ENCODE results near the gene MEIS2.

The MEIS2 gene

DNA sequence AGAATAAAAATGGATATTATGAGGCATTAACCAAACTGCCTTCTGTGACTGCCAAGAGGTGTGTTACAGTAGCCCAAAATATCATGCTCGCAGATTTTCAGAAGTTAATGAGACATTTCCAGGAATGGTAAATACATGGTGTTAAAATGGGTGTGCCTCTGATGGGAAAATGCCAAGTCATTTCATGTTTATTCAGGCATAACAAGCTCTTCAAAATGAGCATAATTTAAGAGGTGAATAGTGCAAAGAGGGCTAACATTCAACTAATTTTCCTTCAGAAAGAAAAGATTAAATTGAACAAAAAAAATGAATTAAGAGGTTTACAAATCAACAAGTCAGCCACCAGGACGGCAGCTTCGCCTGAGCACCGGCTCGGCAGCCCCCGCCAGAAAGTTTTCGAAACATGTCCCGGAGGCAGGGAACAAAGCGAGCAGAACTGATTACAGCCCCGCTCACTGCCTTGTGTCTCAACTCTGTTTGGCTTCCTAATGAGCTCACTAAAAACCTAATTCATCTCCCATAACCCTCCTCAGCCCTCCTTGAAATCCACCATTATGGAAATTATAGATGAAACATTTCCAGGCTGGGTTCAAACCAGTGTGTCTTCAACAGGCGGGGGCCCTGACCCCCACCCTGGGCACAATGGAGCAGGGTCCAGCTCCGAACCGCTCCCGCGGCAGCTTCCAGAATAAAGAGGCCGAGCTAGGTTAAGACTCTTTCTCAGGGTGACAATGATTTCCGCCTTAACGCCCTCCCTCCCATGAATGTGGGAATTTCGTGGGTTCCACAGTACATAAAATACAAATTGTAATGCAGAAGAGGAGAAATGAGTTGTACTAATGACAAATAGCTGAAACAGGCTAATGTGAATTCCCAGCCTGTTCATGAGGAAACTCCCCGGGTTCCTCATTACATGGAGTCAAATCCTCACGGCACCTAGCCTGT lies 43.9 kb downstream of the MEIS2 start:
- Histone ChIP-seq H3K9ac (ENCODE audit: low read length in 2 of 2) (no peak overlapping the region), H3K27ac (ENCODE audit: low read length) (no peak overlapping the region), H3K36me3 (ENCODE audit: control insufficient read depth in 2 of 2, insufficient read depth in 2 of 2, low read length in 2 of 2) (peaks cover 0 to 3% of the 10 kb centered on the region in 2 donors), H3K4me1 (ENCODE audit: control insufficient read depth, insufficient read depth, low read length) (peaks cover 6% of the 10 kb centered on the region), H3K9me3 (ENCODE audit: control insufficient read depth in 2 of 2, low read length in 2 of 2) (no peaks in the 10 kb centered on the region), H3K27me3 (ENCODE audit: control insufficient read depth in 1 of 2, insufficient read depth in 2 of 2, low read length in 2 of 2) (no peaks in the 10 kb centered on the region), H3K4me3 (ENCODE audit: low read length in 2 of 2) (no peak overlapping the region)

DNA sequence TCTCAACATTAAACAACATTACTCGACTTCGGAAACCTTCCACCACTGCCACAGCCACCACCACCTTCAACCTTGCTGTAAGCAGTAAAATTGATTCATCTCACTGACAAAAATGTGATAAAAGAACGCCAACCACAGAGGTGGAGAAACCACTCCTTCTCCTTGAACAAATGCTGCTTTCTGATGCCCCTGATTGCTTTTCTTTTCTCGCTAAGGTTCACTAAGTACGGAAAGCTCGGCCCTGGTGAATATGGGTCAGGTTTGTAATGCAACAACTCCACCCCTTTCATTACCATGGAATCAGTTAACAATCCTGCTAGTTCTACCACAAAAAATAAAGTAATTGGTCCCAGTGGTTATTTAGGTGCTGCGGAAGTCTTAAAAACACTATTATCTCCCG lies 44.9 kb downstream of the MEIS2 start:
- Histone ChIP-seq H3K9ac (ENCODE audit: low read length in 2 of 2) (no peak overlapping the region), H3K9me3 (ENCODE audit: control insufficient read depth in 2 of 2, low read length in 2 of 2) (no peaks in the 10 kb centered on the region), H3K27ac (ENCODE audit: low read length) (no peak overlapping the region), H3K4me3 (ENCODE audit: low read length in 2 of 2) (no peak overlapping the region), H3K27me3 (ENCODE audit: control insufficient read depth in 1 of 2, insufficient read depth in 2 of 2, low read length in 2 of 2) (no peaks in the 10 kb centered on the region), H3K4me1 (ENCODE audit: control insufficient read depth, insufficient read depth, low read length) (peaks cover 6% of the 10 kb centered on the region), H3K36me3 (ENCODE audit: control insufficient read depth in 2 of 2, insufficient read depth in 2 of 2, low read length in 2 of 2) (peaks cover 0 to 3% of the 10 kb centered on the region in 2 donors)

DNA sequence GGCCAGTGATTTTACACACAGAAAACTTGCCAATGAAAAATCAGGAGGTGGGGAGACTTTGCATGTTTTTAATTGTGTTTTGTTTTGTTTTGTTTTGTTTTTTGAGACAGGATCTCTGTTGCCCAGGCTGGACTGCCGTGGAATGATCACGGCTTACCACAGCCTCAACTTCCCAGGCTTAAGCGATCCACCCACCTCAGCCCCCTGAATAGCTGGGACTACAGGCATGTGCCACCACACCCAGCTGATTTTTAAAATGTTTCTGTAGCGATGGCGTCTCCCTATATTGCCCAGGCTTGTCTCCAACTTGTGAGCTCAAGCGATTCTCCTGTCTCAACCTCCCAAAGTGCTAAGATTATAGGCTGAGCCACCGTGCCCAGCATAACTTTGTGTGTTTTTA lies 46.0 kb downstream of the MEIS2 start:
- Histone ChIP-seq H3K4me3 (ENCODE audit: low read length in 2 of 2) (no peak overlapping the region), H3K27me3 (ENCODE audit: control insufficient read depth in 1 of 2, insufficient read depth in 2 of 2, low read length in 2 of 2) (no peaks in the 10 kb centered on the region), H3K4me1 (ENCODE audit: control insufficient read depth, insufficient read depth, low read length) (peaks cover 6% of the 10 kb centered on the region), H3K36me3 (ENCODE audit: control insufficient read depth in 2 of 2, insufficient read depth in 2 of 2, low read length in 2 of 2) (peaks cover 0 to 3% of the 10 kb centered on the region in 2 donors), H3K9ac (ENCODE audit: low read length in 2 of 2) (no peak overlapping the region), H3K9me3 (ENCODE audit: control insufficient read depth in 2 of 2, low read length in 2 of 2) (no peaks in the 10 kb centered on the region), H3K27ac (ENCODE audit: low read length) (no peak overlapping the region)

DNA sequence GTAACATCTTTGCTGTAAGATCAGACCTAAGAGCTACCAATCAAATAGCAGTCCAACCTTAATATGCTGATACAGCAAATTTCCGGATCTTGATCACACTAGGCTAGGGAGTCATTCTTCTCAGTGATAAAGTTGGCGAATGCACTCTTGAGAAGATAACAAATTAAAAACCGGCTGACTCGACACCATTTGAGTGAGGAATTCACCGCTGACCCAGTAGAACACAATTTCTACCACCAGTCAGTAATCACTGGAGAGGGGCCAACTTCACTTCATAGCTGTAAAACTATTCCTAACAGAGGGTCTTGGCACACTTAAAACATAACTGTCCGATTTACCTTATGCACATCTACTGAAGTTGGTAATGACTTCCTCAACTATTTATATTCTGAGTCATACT lies 47.2 kb downstream of the MEIS2 start:
- no peak overlapping the region for H3K4me3 ChIP-seq (ENCODE audit: low read length in 2 of 2)
- no peak overlapping the region for H3K9ac ChIP-seq (ENCODE audit: low read length in 2 of 2)
- peaks cover 0 to 2% of the 10 kb centered on the region in 2 donors for H3K36me3 ChIP-seq (ENCODE audit: control insufficient read depth in 2 of 2, insufficient read depth in 2 of 2, low read length in 2 of 2)
- no peak overlapping the region for H3K27ac ChIP-seq (ENCODE audit: low read length)
- H3K27me3 ChIP-seq (ENCODE audit: control insufficient read depth in 1 of 2, insufficient read depth in 2 of 2, low read length in 2 of 2) = no peaks in the 10 kb centered on the region
- H3K4me1 ChIP-seq (ENCODE audit: control insufficient read depth, insufficient read depth, low read length) = peaks cover 3% of the 10 kb centered on the region
- H3K9me3 ChIP-seq (ENCODE audit: control insufficient read depth in 2 of 2, low read length in 2 of 2) = no peaks in the 10 kb centered on the region

DNA sequence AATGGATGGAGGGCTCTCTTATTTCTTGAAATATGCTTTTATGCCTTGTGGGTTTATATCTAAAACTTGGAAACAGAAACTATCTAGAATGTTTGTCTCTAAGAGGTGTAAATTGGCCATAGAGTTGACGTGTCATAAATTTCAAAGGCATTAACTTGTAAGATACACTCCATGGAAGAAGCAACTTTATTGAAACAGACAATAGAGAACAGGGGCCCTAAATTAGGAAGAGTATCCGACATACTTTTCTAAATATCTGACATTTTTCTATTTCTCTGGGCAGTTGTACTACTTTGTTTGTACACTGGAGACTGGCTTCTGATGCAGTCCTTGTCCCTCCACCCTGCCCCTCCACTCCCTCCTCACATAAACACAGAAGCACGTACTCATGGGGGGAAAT lies 50.0 kb downstream of the MEIS2 start:
- Histone ChIP-seq H3K27ac (ENCODE audit: low read length) (no peak overlapping the region), H3K4me3 (ENCODE audit: low read length in 2 of 2) (no peak overlapping the region), H3K9ac (ENCODE audit: low read length in 2 of 2) (no peak overlapping the region)

DNA sequence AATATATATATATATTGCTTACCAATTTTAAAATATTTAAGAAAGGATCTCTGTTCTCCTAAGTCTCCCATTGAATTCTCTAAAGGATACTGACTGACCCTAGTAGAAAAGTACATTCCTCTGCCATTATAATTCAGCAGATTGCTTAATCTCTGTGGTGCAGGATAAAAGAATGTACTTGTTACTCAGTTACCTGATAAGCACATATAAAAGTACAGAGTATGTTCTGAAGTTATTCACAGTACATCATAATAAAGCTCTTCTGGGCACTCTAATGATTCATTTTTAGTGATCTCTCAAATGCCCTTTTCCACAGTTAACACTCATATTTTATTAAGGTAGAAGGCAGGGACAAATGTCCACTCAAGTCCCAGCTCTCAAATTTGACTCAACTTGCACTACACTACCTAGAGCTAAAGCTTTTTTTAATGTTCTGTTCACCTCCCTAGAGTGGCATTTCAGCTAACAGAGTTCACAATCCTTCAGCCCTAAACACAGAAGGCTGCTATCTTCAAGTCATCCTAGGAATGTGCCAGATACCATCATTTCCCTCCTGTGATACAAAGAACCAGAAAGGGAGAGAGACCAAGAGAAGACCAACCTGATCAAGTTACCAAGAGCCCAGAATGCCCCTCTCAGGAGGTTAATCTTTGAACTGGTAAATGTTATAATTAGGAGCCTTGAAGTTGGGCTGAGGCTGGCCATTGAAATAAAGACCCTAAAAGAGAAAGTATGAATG lies 53.3 kb downstream of the MEIS2 start:
- Histone ChIP-seq H3K9ac (ENCODE audit: low read length in 2 of 2) (no peak overlapping the region), H3K4me1 (ENCODE audit: control insufficient read depth, insufficient read depth, low read length) (no peaks in the 10 kb centered on the region), H3K4me3 (ENCODE audit: low read length in 2 of 2) (no peak overlapping the region), H3K9me3 (ENCODE audit: control insufficient read depth in 2 of 2, low read length in 2 of 2) (no peaks in the 10 kb centered on the region), H3K27me3 (ENCODE audit: control insufficient read depth in 1 of 2, insufficient read depth in 2 of 2, low read length in 2 of 2) (no peaks in the 10 kb centered on the region), H3K36me3 (ENCODE audit: control insufficient read depth in 2 of 2, insufficient read depth in 2 of 2, low read length in 2 of 2) (no peaks in the 10 kb centered on the region), H3K27ac (ENCODE audit: low read length) (no peak overlapping the region)

More for the DNA sequence above, 50.0 kb downstream of the MEIS2 start:
- no peaks in the 10 kb centered on the region for H3K27me3 ChIP-seq (ENCODE audit: control insufficient read depth in 1 of 2, insufficient read depth in 2 of 2, low read length in 2 of 2)
- H3K36me3 ChIP-seq (ENCODE audit: control insufficient read depth in 2 of 2, insufficient read depth in 2 of 2, low read length in 2 of 2) = no peaks in the 10 kb centered on the region
- no peaks in the 10 kb centered on the region for H3K9me3 ChIP-seq (ENCODE audit: control insufficient read depth in 2 of 2, low read length in 2 of 2)
- H3K4me1 ChIP-seq (ENCODE audit: control insufficient read depth, insufficient read depth, low read length) = no peaks in the 10 kb centered on the region

DNA sequence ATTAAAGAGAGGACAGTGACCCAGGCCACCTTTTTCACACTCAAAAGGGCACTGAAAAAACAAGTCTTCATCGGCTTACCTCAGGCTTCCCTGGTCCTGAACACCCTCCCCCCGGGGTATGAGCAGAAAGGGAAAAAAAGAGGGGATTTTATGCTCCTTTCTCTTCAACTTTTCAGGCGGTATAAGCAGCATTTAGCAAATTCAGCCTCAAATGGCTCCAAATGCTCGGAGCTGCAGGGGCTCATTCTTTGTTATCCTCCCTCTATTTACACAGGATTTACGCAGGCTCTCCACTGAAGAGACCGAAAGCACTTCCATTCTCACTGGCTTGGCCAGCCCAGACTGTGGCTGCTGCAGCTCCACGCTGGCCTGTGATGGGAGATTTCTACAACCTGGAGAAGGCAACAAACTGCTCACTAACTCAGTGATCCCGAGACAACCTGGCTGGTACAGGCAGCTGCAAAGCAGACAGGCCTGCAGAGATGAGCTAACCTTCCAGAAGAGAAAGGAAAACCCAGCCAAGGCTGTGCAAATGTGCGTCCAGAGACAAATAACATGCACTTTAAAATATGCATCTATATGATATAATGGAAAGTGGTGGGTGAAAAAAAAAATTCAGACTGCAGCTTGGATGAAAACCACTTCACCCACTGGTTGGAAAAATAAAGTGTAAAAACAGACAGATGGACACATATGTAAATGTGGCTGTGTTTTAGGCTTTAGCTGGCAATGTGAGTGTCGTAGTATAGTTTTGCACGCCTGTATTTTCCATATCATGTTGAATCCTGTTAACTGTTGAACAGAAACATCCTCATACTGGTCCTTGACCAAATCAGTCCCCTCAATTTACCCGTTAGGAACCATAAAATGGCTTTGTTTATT lies 54.2 kb downstream of the MEIS2 start:
- no peaks in the 10 kb centered on the region for H3K27me3 ChIP-seq (ENCODE audit: control insufficient read depth in 1 of 2, insufficient read depth in 2 of 2, low read length in 2 of 2)
- no peak overlapping the region for H3K27ac ChIP-seq (ENCODE audit: low read length)
- peak overlapping the region in 1 of 2 donors; percentile 44 for H3K4me3 ChIP-seq (ENCODE audit: low read length in 2 of 2)
- H3K36me3 ChIP-seq (ENCODE audit: control insufficient read depth in 2 of 2, insufficient read depth in 2 of 2, low read length in 2 of 2) = peaks cover 0 to 2% of the 10 kb centered on the region in 2 donors
- no peaks in the 10 kb centered on the region for H3K4me1 ChIP-seq (ENCODE audit: control insufficient read depth, insufficient read depth, low read length)
- H3K9ac ChIP-seq (ENCODE audit: low read length in 2 of 2) = no peak overlapping the region
- no peaks in the 10 kb centered on the region for H3K9me3 ChIP-seq (ENCODE audit: control insufficient read depth in 2 of 2, low read length in 2 of 2)

DNA sequence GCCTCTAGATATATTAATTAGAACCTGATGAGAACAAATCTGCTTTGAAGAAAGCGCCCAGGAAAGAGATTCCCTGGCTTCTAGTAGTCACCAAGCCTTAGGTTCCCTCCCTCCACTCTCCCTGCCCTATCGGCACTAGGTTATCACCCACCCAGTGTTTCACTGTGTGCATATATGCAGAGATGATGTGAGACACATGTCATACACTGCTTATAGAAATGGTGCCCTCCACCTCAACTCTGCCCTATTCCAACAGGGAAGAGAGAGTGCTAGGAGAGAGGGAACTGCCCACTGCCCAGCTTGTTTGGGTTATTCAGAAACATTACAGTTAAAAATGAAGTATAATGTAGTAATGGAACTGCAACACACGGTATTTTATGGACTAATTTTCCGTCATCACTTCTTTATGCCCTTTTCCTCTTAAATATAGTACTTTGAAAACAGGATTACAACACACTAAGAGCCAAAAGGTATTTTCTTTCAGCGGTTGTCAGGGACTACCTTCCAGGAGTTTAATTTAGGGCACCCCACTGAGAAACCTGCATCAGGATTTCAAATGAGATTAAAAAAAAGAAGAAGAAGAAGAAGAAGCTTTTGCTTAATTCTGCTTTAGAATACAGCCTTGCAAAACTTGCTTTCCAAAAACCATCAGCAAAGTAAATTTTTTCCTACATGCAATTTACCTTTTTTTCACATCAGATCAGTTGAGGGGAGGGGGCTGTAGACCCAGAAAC lies 55.3 kb downstream of the MEIS2 start:
- H3K27me3 ChIP-seq (ENCODE audit: control insufficient read depth in 1 of 2, insufficient read depth in 2 of 2, low read length in 2 of 2) = no peaks in the 10 kb centered on the region
- no peak overlapping the region for H3K27ac ChIP-seq (ENCODE audit: low read length)
- H3K36me3 ChIP-seq (ENCODE audit: control insufficient read depth in 2 of 2, insufficient read depth in 2 of 2, low read length in 2 of 2) = peaks cover 0 to 2% of the 10 kb centered on the region in 2 donors
- no peaks in the 10 kb centered on the region for H3K9me3 ChIP-seq (ENCODE audit: control insufficient read depth in 2 of 2, low read length in 2 of 2)
- no peak overlapping the region for H3K9ac ChIP-seq (ENCODE audit: low read length in 2 of 2)
- no peak overlapping the region for H3K4me3 ChIP-seq (ENCODE audit: low read length in 2 of 2)
- no peaks in the 10 kb centered on the region for H3K4me1 ChIP-seq (ENCODE audit: control insufficient read depth, insufficient read depth, low read length)

DNA sequence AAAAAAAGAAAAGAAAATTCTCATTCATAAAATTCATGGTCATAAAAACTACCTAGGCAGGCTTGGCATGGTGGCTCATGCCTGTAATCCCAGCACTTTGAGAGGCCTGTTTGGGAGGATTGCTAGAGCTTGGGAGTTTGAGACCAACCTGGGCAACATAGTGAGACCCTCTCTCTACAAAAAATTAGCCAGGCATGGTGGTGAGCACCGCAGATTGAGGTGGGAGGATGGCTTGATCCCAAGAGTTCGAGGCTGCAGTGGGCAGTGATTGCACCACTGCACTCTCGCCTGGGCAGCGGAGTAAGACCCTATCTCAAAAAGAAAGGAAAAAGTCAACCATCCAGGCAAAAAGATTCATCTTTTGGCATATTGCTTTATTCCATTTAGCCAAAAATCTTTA lies 58.5 kb downstream of the MEIS2 start:
- Histone ChIP-seq H3K4me1 (ENCODE audit: control insufficient read depth, insufficient read depth, low read length) (peaks cover 5% of the 10 kb centered on the region), H3K36me3 (ENCODE audit: control insufficient read depth in 2 of 2, insufficient read depth in 2 of 2, low read length in 2 of 2) (peaks cover 0 to 2% of the 10 kb centered on the region in 2 donors), H3K9me3 (ENCODE audit: control insufficient read depth in 2 of 2, low read length in 2 of 2) (no peaks in the 10 kb centered on the region), H3K27ac (ENCODE audit: low read length) (no peak overlapping the region), H3K4me3 (ENCODE audit: low read length in 2 of 2) (no peak overlapping the region), H3K27me3 (ENCODE audit: control insufficient read depth in 1 of 2, insufficient read depth in 2 of 2, low read length in 2 of 2) (no peaks in the 10 kb centered on the region), H3K9ac (ENCODE audit: low read length in 2 of 2) (no peak overlapping the region)

DNA sequence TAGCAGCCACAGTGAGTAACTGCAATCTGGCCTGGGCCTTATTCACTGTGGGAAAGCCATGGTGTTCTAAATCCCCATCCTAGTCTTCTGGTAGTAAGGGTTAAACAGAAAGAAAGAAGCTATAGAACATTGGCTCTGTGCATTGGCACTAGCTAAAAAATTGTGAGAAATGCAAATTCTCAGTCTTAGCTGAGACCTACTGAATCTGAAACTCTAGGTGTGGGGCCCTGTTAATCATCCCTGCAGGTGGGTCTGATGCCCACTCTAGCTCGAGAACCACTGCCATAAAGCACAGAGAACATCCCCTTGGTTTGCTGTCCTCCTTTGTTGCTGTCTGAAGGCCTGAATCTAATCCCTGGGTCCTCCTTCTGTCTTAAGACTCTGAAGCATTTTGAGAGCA lies 59.3 kb downstream of the MEIS2 start:
- no peak overlapping the region for H3K9ac ChIP-seq (ENCODE audit: low read length in 2 of 2)
- H3K27ac ChIP-seq (ENCODE audit: low read length) = no peak overlapping the region
- no peaks in the 10 kb centered on the region for H3K9me3 ChIP-seq (ENCODE audit: control insufficient read depth in 2 of 2, low read length in 2 of 2)
- peaks cover 0 to 2% of the 10 kb centered on the region in 2 donors for H3K36me3 ChIP-seq (ENCODE audit: control insufficient read depth in 2 of 2, insufficient read depth in 2 of 2, low read length in 2 of 2)
- peaks cover 5% of the 10 kb centered on the region for H3K4me1 ChIP-seq (ENCODE audit: control insufficient read depth, insufficient read depth, low read length)
- no peak overlapping the region for H3K4me3 ChIP-seq (ENCODE audit: low read length in 2 of 2)
- H3K27me3 ChIP-seq (ENCODE audit: control insufficient read depth in 1 of 2, insufficient read depth in 2 of 2, low read length in 2 of 2) = no peaks in the 10 kb centered on the region

All from stomach smooth muscle (tissue), 2 donors.